NCI-H2107 treated with DMSO at 0.1 percent for 48 hours (cell line): ENCODE results near the gene CNTNAP1.
"Not testable (repeated sequence)": the region's sequence is repeated elsewhere in the genome, so short reads cannot be mapped to it uniquely, and the experiment has no call there.

Source experiments
- DNase-seq: peaks from one replicate; lab custom pipeline; 2025; ENCODE audit not compliant: unreplicated experiment; lab: John Stamatoyannopoulos, UW

Gene CNTNAP1

GRCh38 chr17:42723636-42724035 is 41.3 kb downstream of the CNTNAP1 start:
- DNase-seq = no peak

DNA sequence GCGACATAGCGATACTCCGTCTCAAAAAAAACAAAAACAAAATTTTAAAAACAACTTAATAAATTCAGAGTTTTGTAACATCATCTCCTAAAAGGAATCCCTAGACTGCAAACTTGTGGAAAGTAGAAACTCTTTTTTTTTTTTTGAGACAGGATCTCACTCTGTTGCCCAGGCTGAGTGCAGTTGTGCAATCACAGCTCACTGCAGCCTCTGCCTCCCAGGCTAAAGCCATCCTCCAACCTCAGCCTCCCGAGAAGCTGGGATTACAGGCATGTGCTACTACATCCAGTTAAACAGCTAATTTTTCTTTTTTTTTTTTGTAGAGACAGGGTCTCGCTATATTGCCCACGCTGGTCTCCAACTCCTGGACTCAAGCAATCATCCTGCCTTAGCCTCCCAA is 42.8 kb downstream of the CNTNAP1 start:
- DNase-seq = no peak

- DNase-seq = no peak
Observed at GRCh38 chr17:42740699-42741098, 58.4 kb downstream of the CNTNAP1 start.

DNA sequence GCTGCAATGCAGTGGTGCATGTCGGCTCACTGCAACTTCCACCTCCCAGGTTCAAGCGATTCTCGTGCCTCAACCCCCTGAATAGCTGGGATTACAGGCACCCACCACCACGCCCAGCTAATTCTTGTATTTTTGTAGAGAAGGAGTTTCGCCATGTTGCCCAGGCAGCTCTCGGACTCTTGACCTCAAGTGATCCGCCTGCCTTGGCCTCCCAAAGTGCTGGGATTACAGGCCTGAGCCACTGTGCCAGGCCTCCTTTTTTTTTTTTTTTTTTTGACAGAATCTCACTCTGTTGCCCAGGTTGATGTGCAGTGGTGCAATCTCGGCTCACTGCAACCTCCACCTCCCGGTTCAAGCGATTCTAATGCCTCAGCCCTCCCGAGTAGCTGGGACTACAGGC is 60.6 kb downstream of the CNTNAP1 start:
- DNase-seq = not testable (repeated sequence)

- no peak for DNase-seq
Observed at GRCh38 chr17:42743595-42744282, 61.4 kb downstream of the CNTNAP1 start.

- DNase-seq = no peak
Observed at GRCh38 chr17:42744283-42744805, 62.0 kb downstream of the CNTNAP1 start.

- peak; percentile 65 for DNase-seq
Observed at GRCh38 chr17:42744806-42745617, 62.7 kb downstream of the CNTNAP1 start, which contains the start of gene EZH1. Gene EZH1 (minus strand): TSS chr17:42745040. CDS start chr17:42728941, 16,099 bp downstream.

DNA sequence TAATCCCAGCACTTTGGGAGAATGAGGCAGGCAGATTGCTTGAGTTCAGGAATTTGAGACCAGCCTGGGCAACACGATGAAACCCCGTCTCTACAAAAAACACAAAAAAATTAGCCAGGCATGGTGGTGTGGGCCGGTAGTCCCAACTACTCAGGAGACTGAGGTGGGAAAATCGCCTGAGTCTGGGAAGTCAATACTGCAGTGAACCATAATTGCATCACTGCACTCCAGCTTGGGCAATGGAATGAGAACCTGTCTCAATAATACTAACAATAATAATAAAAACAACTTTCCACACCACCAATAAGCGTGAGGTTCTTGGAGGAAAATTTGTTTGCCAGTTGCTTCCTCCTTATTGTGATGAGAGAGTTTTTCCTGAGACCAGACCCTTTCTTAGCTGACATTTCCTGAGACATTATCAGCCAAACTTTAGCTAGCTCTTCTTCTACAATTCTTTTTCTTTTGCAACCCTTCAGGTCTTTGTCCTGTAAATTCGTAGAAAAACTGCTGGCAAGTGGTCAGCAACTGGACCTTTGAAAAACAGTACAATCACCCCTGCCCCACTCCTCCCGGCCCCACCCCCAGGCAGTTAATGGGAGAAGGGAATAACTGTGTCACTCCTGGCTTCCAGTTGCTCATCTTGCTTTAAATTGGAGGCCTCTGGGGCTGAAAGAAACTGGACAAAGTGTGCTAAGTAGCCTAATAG is 66.0 kb downstream of the CNTNAP1 start:
- no peak for DNase-seq

GRCh38 chr17:42748908-42749798 is 66.8 kb downstream of the CNTNAP1 start:
- DNase-seq = no peak
